Astrocyte (in vitro differentiated cells and primary cell): ENCODE results near the gene TMEM40.

Experiments used
- EZH2 ChIP-seq: IDR thresholded peaks from 2 replicates; pipeline ENCODE4 v1.6.1; 2012; ENCODE audit warnings: mild to moderate bottlenecking, low read length, inconsistent platforms; ENCODE audit not compliant: insufficient read depth
- TF ChIP-seq, protein P1 (sequence below): IDR thresholded peaks from 2 replicates; pipeline ENCODE4 v1.5.1; 2011; ENCODE audit warnings: low read depth, mild to moderate bottlenecking, inconsistent platforms, low read length, moderate library complexity; ENCODE audit not compliant: insufficient read depth

DNA sequence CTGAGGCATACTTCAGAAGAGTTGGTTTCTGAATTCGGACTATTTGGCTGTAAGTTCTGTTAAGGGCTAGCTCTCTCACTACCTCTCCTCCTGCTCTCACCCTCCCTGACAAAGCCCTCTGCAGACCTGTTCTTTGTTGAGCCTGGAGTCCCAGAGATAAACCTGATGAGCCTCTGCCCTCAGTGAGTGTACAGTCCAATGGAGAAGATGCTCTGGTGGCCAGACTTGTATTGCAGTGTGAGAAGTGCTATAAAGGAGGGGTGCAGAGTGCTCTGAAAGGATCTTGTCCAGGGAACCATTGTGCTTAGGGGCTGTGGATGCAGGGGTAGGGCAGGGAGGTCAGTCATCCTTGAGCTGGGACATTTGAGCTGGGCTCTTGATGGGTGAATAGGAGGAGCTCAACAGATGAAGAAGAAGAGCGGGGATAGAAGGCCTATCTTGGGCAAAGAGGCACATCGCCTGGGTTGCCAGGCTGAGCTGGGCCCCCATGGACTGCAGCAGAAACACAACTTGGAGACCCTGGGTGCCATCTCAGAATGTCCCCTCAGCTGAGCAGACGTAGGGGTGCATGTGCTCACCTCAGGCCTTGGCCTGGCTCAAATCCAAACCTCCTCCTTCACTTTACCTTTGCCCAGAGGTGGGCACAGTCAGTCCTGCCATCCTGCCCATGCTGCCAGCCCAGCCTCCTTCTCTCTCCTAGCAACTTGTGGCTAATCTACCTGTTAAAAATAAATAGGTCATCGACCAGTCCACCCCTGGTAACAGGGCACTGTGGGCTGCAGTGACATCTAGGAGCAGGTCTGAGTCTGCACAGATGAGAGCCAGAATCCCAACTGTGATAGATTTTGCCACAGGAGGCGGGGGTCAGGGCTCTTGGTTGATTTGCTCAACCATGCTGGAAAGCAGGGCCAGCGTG lies 40.7 kb upstream of the TMEM40 start:
- TF ChIP-seq, protein P1, sequence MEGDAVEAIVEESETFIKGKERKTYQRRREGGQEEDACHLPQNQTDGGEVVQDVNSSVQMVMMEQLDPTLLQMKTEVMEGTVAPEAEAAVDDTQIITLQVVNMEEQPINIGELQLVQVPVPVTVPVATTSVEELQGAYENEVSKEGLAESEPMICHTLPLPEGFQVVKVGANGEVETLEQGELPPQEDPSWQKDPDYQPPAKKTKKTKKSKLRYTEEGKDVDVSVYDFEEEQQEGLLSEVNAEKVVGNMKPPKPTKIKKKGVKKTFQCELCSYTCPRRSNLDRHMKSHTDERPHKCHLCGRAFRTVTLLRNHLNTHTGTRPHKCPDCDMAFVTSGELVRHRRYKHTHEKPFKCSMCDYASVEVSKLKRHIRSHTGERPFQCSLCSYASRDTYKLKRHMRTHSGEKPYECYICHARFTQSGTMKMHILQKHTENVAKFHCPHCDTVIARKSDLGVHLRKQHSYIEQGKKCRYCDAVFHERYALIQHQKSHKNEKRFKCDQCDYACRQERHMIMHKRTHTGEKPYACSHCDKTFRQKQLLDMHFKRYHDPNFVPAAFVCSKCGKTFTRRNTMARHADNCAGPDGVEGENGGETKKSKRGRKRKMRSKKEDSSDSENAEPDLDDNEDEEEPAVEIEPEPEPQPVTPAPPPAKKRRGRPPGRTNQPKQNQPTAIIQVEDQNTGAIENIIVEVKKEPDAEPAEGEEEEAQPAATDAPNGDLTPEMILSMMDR, result no peak
- no peak for TF ChIP-seq EZH2
